ENCODE measurements around the gene IL21. TPM values are rescaled to one million over a fixed set of nuclear protein-coding genes. Genes with fewer than 3 reads are reported as not detected.
"Not testable (repeated sequence)": the region's sequence is repeated elsewhere in the genome, so short reads cannot be mapped to it uniquely, and the experiment has no call there.

IL21 gene
- total RNA-seq, 3 donors from 2014 or later = not detected

DNA sequence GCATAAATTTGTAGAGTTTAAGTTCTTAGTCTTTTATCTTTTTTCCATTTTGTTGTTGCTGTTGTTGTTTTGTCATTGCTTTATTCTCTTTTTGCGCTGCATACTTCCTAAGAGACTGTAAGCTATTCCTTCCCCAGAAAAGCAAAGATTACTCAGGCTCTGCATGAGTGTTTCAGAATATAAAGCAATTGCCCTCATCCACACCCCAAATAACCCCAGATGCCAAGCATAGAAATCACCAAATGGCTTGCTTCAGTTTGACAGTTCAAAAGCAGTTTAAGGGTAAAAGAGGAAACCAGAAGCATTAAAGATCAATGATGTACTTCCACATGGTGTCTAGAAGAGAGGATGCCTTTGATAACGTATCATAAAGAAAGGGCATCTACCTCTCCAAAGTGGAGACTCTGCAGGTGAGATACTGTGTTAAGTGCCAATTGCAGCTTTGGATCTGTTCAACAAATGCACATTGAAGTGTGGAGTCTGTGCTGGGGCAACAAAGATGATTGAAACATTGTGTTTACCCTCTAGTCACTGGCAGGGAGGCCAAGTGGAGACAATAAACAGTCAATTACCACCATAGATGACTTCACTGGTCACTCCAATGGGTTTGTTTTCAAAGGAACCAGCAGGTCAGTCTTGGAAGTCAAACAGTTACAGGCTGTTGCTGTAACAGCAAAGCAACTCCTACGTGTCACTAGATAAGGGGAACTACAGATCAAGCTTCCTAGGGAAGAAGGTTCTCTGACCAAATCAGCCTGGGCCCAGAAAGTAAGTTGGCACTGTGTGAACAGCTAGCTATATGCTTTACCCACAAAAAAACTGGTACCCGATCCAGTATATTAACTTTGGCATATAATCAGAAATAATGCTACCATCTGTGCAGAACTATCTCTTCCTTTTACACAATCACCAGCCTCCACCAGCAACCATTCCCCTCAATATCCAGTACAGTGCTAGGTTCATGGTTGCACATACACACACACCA, 40.6 kb upstream of the IL21 start:
- Histone ChIP-seq H3K36me3 (no peaks in the 10 kb centered on the region), H3K27ac (no peak overlapping the region), H3K4me1 (no peaks in the 10 kb centered on the region), H3K4me3 (no peak overlapping the region), H3K27me3 (no peaks in the 10 kb centered on the region), H3K9me3 (no peaks in the 10 kb centered on the region)
- DNase-seq (ENCODE audit: low spot score in 2 of 2) = no peak
- TF ChIP-seq POLR2A (IDR thresholded peaks at IDR 0.05) (no peak), POLR2AphosphoS5 (IDR thresholded peaks at IDR 0.05) (no peak)
- TF ChIP-seq, protein P1, sequence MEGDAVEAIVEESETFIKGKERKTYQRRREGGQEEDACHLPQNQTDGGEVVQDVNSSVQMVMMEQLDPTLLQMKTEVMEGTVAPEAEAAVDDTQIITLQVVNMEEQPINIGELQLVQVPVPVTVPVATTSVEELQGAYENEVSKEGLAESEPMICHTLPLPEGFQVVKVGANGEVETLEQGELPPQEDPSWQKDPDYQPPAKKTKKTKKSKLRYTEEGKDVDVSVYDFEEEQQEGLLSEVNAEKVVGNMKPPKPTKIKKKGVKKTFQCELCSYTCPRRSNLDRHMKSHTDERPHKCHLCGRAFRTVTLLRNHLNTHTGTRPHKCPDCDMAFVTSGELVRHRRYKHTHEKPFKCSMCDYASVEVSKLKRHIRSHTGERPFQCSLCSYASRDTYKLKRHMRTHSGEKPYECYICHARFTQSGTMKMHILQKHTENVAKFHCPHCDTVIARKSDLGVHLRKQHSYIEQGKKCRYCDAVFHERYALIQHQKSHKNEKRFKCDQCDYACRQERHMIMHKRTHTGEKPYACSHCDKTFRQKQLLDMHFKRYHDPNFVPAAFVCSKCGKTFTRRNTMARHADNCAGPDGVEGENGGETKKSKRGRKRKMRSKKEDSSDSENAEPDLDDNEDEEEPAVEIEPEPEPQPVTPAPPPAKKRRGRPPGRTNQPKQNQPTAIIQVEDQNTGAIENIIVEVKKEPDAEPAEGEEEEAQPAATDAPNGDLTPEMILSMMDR (IDR thresholded peaks at IDR 0.05) = no peak
- intact Hi-C loops (cut with DNase I; ENCODE audit: low total_unique reads) = no loop called here

DNA sequence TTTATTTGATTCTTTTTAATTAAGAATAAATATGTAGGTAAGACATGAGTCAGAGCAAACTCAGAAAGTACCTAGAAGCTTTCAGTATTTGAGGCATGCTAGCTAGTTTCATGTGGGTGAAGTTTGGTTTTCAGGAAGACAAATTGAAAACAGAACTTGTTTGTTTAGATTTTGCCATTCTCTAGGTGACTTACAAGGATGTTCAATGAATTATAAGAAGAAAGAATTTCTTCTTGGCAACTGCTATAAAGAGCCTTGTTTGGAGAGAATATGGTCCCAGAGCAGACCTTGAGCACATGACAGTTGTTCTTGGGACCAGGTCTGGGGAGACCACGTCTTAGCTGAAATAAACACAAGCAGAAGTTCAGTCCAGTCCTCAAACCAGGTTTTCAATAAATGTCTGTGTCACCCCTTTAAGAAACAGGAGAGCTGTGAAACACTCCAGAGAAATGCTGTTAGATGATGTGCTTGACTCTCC, 38.0 kb upstream of the IL21 start:
- Histone ChIP-seq H3K9me3 (no peaks in the 10 kb centered on the region), H3K4me1 (no peaks in the 10 kb centered on the region), H3K27ac (no peak overlapping the region), H3K4me3 (no peak overlapping the region), H3K36me3 (no peaks in the 10 kb centered on the region), H3K27me3 (no peaks in the 10 kb centered on the region)
- TF ChIP-seq POLR2AphosphoS5 (IDR thresholded peaks at IDR 0.05) (no peak), POLR2A (IDR thresholded peaks at IDR 0.05) (no peak)
- TF ChIP-seq, protein P1 (IDR thresholded peaks at IDR 0.05) = no peak
- intact Hi-C loops (cut with DNase I; ENCODE audit: low total_unique reads) = no loop called here
- no peak for DNase-seq (ENCODE audit: low spot score in 2 of 2)

DNA sequence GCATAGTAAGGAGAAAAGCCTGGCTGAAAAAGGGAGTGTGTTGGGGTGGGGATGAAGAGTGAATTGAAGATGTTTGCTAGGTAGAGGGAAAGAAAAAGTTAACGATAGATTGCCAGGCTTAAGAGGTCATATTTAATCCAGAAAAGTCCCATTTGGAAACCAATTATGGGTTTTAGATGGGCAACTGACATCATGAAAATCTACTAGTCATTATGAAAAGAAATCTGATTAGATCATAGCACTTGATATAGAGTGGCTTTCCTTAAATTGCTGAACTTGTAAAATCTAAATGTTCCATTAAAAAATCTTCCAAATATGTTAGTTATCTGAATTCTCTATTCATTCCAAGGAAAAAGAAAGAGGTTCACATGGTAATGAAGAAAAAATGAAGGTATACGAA, 37.5 kb upstream of the IL21 start:
- Histone ChIP-seq H3K27ac (no peak overlapping the region), H3K27me3 (no peaks in the 10 kb centered on the region), H3K4me1 (no peaks in the 10 kb centered on the region), H3K4me3 (no peak overlapping the region), H3K9me3 (no peaks in the 10 kb centered on the region), H3K36me3 (no peaks in the 10 kb centered on the region)
- intact Hi-C loops (cut with DNase I; ENCODE audit: low total_unique reads) = no loop called here
- TF ChIP-seq, protein P1 (IDR thresholded peaks at IDR 0.05) = no peak
- TF ChIP-seq POLR2A (IDR thresholded peaks at IDR 0.05) = no peak
- TF ChIP-seq POLR2AphosphoS5 (IDR thresholded peaks at IDR 0.05) = no peak
- no peak for DNase-seq (ENCODE audit: low spot score in 2 of 2)

DNA sequence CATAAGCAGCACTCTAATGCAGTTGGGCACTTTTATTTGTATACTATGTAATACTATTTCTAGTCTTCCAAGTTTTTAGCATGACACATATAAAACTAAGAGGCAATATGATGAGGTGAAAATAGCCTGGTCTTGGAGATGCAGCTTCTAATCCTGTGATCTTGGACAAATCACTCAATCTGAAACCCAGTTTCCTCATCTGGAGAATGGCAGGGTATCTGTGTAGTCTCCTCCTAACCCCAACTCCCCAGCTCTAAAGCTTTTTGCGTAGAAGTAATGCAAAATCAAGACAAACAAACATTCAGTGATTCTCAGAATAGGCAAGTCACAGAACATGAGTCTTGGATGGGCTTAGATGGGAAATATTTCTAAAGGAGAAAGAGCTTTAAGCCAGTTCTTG, 36.7 kb upstream of the IL21 start:
- Histone ChIP-seq H3K4me1 (no peaks in the 10 kb centered on the region), H3K9me3 (no peaks in the 10 kb centered on the region), H3K36me3 (no peaks in the 10 kb centered on the region), H3K27me3 (no peaks in the 10 kb centered on the region), H3K27ac (no peak overlapping the region), H3K4me3 (no peak overlapping the region)
- intact Hi-C loops (cut with DNase I; ENCODE audit: low total_unique reads) = no loop called here
- TF ChIP-seq, protein P1 (IDR thresholded peaks at IDR 0.05) = no peak
- TF ChIP-seq POLR2A (IDR thresholded peaks at IDR 0.05) (no peak), POLR2AphosphoS5 (IDR thresholded peaks at IDR 0.05) (no peak)
- no peak for DNase-seq (ENCODE audit: low spot score in 2 of 2)

DNA sequence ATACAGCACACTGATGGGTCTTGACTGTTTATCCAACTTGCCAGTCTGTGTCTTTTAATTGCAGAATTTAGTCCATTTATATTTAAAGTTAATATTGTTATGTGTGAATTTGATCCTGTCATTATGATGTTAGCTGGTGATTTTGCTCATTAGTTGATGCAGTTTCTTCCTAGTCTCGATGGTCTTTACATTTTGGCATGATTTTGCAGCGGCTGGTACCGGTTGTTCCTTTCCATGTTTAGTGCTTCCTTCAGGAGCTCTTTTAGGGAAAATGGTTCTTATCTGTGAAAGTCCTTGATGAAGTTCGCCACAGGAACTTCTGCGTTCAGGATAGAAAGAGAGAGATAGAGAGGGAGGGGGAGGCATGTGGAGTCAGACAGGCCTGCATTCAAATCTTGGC, 35.7 kb upstream of the IL21 start:
- H3K4me3 ChIP-seq; DNase-seq (ENCODE audit: low spot score in 2 of 2); H3K27ac ChIP-seq; H3K4me1 ChIP-seq; H3K36me3 ChIP-seq; H3K27me3 ChIP-seq; intact Hi-C loops (cut with DNase I; ENCODE audit: low total_unique reads); H3K9me3 ChIP-seq: not testable (repeated sequence)
